GM18909 (cell line): Measurements from ENCODE around the gene LIMS3.
"Not testable (repeated sequence)": the region's sequence is repeated elsewhere in the genome, so short reads cannot be mapped to it uniquely, and the experiment has no call there.

Experiments used
- ATAC-seq: cut with Tn5 transposase; IDR thresholded peaks from one replicate; pipeline ENCODE4 v1.9.1; 2021; ENCODE audit warnings: mild to moderate bottlenecking; ENCODE audit not compliant: unreplicated experiment, poor library complexity

Gene LIMS3, protein sequence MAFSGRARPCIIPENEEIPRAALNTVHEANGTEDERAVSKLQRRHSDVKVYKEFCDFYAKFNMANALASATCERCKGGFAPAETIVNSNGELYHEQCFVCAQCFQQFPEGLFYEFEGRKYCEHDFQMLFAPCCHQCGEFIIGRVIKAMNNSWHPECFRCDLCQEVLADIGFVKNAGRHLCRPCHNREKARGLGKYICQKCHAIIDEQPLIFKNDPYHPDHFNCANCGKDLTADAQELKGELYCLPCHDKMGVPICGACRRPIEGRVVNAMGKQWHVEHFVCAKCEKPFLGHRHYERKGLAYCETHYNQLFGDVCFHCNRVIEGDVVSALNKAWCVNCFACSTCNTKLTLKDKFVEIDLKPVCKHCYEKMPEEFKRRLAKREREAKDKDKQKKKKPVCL

DNA sequence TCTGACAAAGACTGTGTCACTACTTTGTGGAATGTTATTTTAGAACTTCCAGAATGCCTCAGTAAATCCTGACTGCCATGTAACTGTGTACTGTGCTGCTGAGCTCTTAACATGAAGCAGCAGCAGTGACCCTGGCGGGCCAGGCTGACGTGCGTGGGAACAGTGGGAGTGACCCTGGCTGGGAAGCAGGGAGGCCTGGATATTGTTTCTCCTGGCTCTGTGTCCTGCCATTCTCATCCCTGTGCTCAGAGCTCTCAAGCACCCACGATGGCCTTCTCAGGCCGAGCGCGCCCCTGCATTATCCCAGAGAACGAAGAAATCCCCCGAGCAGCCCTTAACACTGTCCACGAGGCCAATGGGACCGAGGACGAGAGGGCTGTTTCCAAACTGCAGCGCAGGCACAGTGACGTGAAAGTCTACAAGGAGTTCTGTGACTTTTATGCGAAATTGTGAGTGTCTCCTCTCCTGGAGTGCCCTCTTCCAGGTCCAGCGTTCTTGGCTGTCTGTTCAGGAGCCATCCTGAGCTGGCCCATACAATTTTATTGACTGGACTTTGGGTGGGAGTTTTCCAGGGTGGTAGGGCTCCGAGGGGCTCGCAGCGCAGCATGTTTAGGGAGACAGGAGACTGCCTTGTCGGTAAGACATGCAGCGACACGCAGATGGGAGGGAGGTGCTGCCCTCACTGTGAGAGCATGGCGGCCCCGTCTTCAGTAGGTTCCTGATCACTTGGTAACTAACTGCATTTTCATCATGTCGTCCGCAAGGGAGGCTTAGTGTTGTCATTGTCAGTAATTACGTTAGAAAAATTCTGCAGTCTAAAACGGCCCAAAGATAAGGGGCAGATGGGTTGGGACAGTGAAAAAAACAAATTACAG lies at the start of gene LIMS3:
LIMS3 (plus strand) TSS at position 227 of the 875 bp plus-strand sequence; CDS start at position 268, 41 bp downstream.
- not testable (repeated sequence) for ATAC-seq

DNA sequence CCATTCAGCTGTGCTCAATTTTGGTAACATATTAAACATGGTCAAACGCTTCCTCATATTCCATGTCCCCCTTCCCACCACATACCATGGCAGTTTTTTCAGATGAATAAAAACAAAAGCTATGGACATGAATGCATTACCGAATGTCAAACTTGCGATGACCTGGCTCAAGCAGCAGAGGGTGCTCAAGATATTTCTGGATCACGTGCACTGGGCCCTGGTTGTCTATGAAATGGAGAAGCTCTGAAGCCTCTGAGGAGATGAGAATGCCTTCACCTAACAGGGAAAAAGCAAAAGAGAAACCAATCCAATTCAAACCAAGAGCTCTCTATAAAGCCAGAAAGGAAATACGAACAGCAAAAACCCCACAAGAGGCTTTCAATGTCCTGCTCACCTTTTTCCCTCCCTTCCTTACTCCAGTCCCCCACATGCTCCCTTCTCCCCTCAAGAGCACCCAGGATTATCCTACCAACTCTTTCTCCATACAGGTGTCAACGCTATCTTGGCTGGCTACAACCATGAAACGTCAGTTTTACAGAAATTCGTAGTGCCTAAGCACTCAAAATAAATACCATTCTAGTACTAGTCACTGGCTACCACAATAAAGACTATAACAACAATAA lies 27.2 kb upstream of the LIMS3 start:
- ATAC-seq: peak; percentile 89

- not testable (repeated sequence) for ATAC-seq
These were observed 21.9 kb upstream of the LIMS3 start for GRCh38 chr2:109876625-109877024.

DNA sequence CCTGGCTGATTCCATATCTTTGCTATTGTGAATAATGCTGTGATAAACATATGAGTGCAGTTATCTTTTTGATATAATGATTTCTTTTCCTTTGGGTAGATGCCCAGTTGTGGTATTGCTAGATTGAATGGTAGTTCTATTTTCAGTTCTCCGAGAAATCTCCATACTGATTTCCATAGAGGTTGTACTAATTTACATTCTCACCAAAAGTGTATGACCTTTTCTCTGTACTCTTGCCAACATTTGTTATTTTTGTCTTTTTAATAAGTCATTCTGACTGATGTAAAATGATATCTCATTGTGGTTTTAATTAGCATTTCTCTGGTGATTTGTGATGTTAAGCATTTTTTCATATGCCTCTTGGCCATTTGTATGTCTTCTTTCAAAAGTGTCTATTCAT lies 16.4 kb upstream of the LIMS3 start:
- not testable (repeated sequence) for ATAC-seq

GRCh38 chr2:109888414-109888813 lies 10.1 kb upstream of the LIMS3 start:
- not testable (repeated sequence) for ATAC-seq

DNA sequence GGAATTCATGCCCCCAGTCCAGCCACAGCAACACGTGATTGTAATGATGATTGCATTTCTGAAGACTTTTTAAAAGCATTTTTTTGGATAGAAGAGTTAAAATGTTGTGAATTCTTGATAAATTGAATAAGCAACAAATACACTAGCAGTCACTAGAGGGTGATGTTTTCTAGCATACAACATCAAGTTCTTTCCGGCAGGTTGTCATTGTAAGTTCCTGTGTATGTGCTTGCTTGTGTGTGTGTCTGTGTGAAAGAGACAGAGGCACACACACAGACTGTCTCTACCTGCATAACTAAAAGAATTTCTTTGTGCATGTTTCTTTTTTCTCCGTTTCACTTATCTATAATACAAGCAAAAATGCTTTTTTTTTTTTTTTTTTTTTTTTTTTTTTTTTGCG lies 8.6 kb upstream of the LIMS3 start:
- ATAC-seq: not testable (repeated sequence)

GRCh38 chr2:109891024-109891423 lies 7.5 kb upstream of the LIMS3 start:
- not testable (repeated sequence) for ATAC-seq

- not testable (repeated sequence) for ATAC-seq
These were observed 4.8 kb upstream of the LIMS3 start for GRCh38 chr2:109893736-109894135.

DNA sequence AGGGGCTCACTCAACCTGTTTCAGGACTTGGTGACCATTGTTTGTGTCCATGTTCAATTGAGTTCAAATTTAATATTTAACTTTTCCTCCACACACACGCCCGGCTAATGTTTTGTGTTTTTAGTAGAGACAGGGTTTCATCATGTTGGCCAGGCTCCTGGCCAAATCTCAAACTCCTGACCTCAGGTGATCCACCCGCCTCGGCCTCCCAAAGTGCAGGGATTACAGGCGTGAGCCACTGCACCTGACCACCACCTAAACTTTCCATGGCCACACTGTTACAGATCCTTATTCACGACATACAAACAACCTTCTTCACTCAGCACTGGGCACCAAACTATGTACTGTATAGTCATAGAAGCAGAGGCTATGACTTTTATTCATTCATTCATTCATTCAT lies 4.3 kb upstream of the LIMS3 start:
- ATAC-seq: not testable (repeated sequence)

DNA sequence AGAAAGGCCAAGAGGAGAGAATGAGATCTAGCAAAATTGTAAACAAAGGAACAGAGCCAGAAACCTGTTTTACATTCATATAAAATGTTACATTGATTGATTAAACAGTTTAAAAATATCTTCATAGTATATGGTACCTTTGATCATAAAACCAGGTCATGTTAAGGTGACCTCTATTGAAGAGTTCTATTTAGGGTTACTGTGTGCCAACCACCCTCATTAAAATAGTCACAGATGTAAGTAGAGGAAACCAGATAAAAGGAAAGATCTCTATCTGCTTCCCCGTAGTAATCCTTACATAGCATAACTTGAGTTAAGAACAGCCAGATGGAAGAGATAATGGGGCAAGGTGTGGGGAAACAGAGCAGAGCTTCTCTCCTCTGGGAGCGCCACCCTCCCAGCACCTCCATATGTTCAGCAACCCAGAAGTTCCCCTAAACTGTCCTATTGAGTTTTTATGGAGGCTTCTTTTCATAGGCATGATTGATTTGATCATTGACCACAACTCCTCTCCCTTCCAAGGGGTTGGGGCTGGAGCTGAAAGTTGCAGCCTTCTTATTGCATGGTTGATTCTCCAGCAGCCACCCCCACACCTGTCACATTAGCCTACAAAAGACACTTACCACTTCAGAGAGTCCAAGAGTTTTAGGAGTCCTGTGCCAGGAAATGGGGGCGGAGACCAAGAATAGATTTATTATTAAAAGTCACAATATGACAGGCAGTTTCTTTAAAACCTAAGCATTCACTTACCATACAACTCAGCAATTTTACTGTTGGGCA lies 3.2 kb upstream of the LIMS3 start:
- ATAC-seq: not testable (repeated sequence)

DNA sequence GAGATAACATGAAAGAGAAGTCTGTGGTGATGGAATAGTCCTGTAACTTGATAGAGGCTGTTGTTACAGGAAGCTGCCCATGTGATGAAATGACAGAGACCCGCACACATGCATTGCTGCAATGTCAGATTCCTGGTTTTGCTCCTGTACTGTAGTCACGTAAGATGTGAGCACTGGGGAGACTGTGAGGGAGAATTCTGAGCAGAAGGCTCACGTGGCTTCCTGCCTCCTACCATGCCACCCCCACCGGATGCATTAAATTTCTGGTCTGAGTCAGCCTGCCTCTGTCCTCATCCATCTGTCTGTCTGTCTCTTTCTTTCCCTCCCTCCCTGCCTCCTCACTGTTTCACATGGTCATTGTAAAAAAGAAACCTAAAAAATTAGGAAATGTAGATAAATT lies 2.3 kb upstream of the LIMS3 start:
- ATAC-seq: peak; percentile 97

DNA sequence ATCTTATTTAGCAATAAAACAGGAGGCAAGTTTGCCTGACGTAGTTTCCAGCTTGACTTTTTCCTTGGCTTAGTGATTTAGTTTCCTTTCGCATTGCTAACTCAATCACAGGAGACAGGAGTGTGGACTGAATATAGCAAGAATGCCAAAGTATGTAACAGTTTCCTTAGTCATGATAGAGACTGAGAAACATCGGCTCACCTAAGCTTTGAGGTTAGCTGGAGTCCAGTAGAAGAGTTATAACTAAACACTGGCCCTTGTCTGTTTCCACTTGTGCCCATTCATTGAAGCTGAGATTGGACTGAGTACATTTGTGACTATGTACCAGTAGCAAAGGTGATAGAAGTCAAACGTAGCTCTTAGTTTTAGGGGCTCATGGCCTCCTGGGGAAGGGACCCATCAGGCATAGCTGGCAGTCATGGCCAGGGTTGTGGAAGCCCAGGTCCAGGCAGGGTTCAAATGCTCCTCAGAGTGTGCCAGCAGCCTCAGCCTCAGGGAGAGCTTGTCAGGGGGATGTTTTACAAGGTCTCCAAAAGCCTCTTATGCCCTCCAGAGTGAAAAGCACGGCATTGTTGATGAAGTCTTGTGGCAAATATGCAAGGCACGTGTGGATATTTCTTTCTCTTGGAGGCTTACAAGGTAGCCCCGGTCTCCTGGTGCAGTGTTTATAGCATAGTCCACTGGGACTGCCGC lies 573 bp upstream of the LIMS3 start:
- not testable (repeated sequence) for ATAC-seq

DNA sequence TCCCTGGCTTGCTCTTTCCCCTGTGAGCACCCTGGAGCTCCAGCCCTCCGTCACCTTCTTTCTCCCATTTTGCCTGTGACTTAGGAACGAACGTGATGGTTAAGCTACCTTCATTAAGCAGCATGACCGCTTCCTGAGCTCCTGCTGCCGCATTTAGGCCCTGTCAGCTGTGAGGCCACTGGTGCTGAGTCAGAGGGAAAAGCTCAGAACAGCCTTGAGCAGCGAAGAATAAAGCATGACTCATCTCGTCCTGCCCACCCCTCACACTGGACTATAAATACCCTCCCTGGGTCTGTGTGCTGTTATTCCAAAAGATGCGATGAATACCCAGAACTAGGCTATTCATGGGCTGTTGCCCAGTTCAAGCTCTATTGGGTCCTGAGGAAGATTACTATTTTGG lies 7.3 kb downstream of the LIMS3 start:
- peak; percentile 86 for ATAC-seq

DNA sequence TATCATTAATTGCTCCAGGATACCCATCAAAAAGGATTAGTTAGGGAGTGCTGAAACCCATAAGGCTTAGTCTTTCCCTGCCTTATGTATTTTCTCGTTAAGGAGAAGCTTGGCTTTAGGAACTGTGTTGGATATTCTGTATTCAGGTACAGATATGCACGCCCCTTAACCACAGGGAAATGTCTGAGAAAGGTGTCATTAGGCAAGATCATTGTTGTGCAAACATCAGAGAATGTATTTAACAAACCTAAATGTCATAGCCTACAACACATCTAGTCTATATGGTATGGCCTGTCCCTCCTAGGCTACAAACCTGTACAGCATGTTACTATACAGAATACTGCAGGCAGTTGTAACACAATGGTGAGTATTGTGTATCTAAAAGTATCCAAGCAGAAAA lies 10.1 kb downstream of the LIMS3 start:
- not testable (repeated sequence) for ATAC-seq

DNA sequence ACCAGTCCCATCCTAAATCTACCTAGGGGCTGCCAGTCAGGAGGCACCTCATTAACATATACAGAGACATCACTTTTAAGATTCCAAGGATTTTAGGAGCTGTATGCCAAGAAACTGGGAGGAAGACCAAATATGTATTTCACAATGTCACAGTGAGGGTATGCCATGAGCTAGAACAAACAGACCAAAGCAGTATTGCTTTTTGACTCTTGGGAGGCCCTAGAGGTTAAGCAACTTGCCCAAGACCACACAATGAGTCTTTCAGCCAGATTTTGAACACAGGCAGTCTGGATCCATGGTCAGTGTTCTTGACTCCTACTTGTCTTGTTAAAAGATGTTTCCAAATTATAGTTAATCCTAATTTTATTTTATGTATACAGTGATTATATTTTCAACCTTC lies 12.3 kb downstream of the LIMS3 start:
- not testable (repeated sequence) for ATAC-seq

DNA sequence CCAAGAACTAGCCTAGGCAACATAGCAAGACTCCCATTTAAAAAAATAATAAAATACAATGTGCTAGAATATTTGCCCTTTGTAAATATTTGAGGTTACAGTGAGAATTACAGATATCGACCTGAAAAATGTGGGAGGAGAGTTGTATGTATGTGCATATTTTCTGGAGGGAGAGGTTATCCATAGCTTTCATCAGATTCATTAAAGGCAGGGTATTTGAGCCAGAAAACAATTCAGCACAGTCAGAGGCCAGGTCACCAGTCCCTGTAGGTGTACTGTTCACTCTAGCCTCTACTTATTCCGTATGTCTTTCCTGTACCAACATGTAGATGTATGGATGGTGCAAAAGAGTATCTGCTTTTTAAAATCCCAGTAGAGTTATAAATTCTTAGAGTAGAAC lies 15.4 kb downstream of the LIMS3 start:
- not testable (repeated sequence) for ATAC-seq

DNA sequence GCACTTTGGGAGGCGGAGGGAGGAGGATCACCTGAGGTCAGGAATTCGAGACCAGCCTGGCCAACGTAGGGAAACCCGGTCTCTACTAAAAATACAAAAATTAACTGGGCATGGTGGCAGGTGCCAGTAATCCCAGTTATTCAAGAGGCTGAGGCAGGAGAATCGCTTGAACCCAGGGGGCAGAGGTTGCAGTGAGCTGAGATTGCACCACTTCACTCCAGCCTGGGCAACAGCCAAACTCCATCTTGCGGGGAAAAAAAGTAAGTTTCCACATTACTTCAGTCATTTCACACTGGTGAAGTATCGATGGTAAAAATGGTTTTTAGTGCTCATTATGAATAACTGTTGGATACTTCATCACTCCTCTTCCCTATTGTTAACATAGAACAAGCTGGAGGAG lies 16.1 kb downstream of the LIMS3 start:
- ATAC-seq: not testable (repeated sequence)

DNA sequence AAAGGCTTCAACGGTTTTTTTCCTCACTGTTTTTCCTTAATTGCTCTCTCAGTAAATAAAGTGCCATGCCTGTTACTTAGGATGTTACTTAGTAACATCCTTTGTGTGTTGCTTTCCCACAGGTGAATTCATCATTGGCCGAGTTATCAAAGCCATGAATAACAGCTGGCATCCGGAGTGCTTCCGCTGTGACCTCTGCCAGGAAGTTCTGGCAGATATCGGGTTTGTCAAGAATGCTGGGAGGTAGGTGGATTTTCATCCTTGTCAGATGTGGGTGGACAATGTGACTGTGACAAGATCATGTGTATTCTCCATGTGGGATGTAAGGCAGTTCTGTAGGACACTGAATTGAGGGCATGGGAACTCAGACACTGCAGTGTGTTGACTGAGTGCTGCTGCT lies 17.3 kb downstream of the LIMS3 start:
- not testable (repeated sequence) for ATAC-seq

DNA sequence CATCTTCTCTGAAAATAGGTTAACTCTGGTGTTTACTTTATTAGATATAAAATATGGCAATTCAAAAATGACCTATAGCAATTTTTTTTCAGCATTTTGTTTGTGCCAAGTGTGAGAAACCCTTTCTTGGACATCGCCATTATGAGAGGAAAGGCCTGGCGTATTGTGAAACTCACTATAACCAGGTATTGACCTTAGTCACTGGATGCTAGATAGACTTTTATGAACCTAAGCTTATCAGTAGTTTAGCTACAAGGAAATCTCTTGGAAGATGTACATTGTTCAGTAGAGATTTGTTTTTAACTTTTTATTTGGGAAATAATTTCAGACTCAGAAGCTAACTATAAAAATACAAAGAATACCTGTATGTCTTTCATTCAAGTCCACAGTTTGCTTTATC lies 21.7 kb downstream of the LIMS3 start:
- ATAC-seq: not testable (repeated sequence)
